ENCODE measurements around the gene DUSP19. TPM values are rescaled to one million over a fixed set of nuclear protein-coding genes. Genes with fewer than 3 reads are reported as not detected.
A peak's percentile ranks its signal among the peaks of the same experiment; 100 is the strongest.

Gene DUSP19, protein sequence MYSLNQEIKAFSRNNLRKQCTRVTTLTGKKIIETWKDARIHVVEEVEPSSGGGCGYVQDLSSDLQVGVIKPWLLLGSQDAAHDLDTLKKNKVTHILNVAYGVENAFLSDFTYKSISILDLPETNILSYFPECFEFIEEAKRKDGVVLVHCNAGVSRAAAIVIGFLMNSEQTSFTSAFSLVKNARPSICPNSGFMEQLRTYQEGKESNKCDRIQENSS
- total RNA-seq, result 1 to 10 TPM; 1.8 to 2.1 TPM

DNA sequence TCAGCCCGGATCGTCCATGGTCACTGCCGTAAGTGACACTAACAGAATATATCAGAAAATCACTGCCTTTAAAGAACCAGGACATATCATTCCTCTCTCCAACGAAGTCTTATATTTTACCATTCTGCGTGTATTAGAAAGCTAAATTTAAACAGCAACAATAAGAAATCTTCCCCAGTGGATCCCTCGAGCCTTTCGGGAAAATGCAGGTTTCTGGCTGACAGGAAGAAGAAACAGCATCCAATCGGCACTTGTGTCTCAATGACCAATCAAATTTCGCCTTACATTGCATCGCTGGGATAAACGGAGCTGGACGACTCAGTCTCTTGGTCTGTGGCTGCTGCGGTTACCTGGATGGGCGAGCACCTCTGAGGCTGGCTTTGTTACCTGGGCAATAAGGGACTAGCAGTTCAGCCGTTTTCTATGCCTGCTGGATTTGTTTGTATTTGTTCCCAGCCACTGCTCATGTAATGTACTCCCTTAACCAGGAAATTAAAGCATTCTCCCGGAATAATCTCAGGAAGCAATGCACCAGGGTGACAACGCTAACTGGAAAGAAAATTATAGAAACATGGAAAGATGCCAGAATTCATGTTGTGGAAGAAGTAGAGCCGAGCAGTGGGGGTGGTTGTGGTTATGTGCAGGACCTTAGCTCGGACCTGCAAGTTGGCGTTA is at the start of gene DUSP19:
Gene DUSP19 (plus strand): TSS at position 284 of the 675 bp plus-strand sequence. CDS start 187 bp downstream, at position 471.
- ATAC-seq (peak; percentile 91), DNase-seq (peak; percentile 91)
- H3K27ac Mint-ChIP-seq, result peak within 1 kb of the TSS; percentile 62
- H3K9me3 Mint-ChIP-seq (ENCODE audit: low read depth), result no peaks in the 10 kb centered on the region
- H3K4me3 Mint-ChIP-seq, result peak within 1 kb of the TSS; percentile 91
- CTCF ChIA-PET, result interaction anchor here (1.4 kb wide), 1 partner anchor 46 kb away, joined by 7 read pairs; the partner anchor contains the start of gene NUP35
- no peaks in the 10 kb centered on the region for H3K36me3 Mint-ChIP-seq
- H3K27me3 Mint-ChIP-seq, result no peaks in the 10 kb centered on the region
- H3K4me1 Mint-ChIP-seq, result peaks cover 16% of the 10 kb centered on the region

DNA sequence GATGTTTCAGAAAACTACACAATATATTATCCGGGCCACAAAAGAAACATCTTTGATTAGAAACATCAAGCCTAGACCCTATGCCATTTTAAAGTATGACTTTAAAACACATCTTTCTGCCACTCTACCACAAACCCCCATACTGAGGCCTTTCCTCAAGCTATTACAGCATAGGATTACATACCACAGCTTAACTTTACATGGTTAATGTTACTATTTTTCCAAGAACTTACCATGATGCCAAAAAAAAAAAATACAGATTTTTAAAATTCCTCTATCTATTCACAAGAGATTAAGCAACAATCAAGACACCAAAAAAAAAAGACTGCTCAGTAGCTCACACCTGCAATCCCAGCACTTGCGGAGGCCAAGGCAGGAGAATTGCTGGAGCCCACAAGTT is 49.3 kb upstream of the DUSP19 start:
- ATAC-seq, result no peak
- no peaks in the 10 kb centered on the region for H3K9me3 Mint-ChIP-seq (ENCODE audit: low read depth)
- no peaks in the 10 kb centered on the region for H3K4me1 Mint-ChIP-seq
- CTCF ChIA-PET, result interaction anchor here (1.5 kb wide), 1 partner anchor 8 kb away, joined by 4 read pairs; the partner anchor contains the start of gene NCKAP1
- H3K27me3 Mint-ChIP-seq, result peaks cover 61% of the 10 kb centered on the region
- H3K4me3 Mint-ChIP-seq, result no peak overlapping the region
- H3K36me3 Mint-ChIP-seq, result no peaks in the 10 kb centered on the region
- no peak overlapping the region for H3K27ac Mint-ChIP-seq
- DNase-seq, result no peak

DNA sequence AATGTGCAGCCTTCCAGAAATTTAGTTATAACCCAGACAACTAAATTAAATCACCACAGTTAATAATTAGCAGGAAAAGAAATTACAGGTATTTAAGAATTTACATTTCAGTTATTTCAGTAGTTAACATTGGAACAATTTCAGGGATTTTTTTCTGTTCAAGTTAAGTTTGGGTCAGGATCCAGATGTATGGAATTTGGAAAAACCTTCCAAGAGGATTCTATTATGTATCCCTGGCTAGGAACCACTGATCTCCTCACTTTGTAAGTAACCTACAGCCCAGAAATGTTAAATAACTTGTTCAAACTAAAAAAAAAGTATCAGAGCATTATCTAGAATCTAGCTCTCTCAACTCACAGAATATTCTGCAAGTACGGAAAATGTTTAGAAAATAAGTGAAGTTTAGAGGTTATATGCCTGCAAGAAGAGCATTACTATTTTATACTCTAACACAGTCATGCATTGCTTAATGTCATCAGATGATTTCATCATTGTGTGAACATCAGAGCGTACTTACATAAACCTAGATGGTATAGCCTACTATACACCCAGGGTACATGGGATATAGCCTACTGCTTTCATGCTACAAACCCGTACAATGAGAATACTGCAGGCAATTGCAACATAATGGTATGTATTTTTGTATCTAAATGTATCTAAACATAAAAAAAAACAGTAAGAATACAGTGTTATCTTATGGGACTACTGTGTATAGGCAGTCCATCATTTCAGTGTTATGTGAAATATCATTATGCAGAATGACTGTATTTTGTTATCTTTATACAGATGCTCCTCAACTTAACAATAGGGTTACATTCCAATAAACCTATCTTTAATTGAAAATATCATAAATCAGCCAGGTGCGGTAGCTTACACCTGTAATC is 46.4 kb upstream of the DUSP19 start:
- Mint-ChIP-seq H3K4me3 (no peak overlapping the region), H3K9me3 (ENCODE audit: low read depth) (no peaks in the 10 kb centered on the region), H3K27ac (no peak overlapping the region), H3K27me3 (peaks cover 74% of the 10 kb centered on the region), H3K4me1 (peaks cover 17% of the 10 kb centered on the region), H3K36me3 (no peaks in the 10 kb centered on the region)
- CTCF ChIA-PET, result interaction anchor here (0.6 kb wide), 1 partner anchor 337 kb away, joined by 3 read pairs; no protein-coding TSS in a partner anchor
- ATAC-seq (no peak), DNase-seq (no peak)

DNA sequence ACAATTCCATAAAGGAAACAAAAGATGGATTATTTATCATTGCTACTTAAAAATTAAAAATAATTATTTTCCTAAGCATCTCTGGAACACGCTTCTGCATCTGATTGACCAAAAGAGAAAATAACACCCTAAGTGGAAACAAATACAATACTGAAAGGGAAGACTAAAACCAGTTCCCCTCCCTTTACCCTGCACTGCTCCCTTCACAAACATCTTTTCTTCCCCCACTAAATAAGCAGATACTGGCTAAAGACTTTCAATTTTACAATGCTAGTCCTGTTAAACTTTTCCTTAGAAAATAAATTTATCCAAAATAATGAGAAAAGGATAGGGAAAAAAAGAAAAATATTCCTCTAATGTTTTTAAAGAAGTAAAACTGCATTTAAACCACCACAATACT is 44.6 kb upstream of the DUSP19 start:
- ATAC-seq, result no peak
- no peaks in the 10 kb centered on the region for H3K9me3 Mint-ChIP-seq (ENCODE audit: low read depth)
- CTCF ChIA-PET, result no interaction called here

DNA sequence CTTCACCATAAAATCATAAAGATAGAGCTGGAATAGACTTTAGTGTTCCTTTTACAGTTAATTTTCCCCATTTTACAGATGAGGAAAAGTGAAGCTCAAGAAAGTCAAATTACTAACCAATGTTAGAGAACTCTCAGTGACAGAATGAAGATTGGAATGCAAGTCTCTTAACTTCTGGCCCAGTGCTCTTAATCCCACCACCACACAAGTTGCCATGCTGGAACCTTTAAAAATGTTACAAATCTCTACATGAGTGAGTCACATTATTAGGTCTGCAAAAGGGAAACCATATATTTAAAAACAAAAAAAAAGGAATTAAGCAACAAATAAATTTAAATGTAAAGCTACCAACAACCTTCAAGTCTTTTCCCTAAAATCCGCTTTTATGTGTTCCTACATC is 43.7 kb upstream of the DUSP19 start:
- Mint-ChIP-seq H3K36me3 (no peaks in the 10 kb centered on the region), H3K27me3 (peaks cover 73% of the 10 kb centered on the region), H3K4me3 (no peak overlapping the region), H3K27ac (no peak overlapping the region), H3K4me1 (peaks cover 29% of the 10 kb centered on the region), H3K9me3 (ENCODE audit: low read depth) (no peaks in the 10 kb centered on the region)
- ATAC-seq (no peak), DNase-seq (no peak)
- CTCF ChIA-PET, result no interaction called here

More for the DNA sequence above, 44.6 kb upstream of the DUSP19 start:
- Mint-ChIP-seq H3K27me3 (peaks cover 75% of the 10 kb centered on the region), H3K4me3 (no peak overlapping the region), H3K27ac (no peak overlapping the region), H3K36me3 (no peaks in the 10 kb centered on the region), H3K4me1 (peaks cover 25% of the 10 kb centered on the region)
- no peak for DNase-seq

DNA sequence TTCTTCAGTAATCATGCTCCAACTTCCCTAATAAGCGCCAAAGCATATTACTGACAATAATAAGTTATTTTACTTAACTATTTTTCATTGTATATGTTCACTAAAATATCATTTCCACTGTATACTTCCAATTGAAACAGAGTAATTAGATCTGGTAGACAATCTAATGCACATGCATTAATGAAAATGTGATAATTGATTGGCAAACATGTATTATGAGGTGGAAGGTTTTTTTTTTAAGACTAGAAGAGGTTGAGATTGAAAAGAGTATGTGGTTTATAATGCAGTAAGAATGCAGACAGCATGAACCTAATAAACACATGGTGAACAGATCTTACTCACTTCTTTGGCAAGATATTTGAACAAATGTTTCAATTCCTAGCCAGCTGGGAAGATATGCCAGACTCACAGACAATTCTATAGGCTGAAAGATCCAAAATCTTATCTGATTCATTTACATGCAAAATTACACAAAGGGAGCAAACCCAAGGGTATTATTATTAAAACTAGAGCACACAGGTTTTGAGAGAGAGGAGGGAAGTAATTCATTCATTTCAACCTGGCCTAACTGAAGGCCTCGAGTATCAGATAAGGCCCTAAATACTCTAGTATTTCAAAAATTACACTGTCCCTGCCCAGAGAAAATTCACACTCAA is 43.1 kb upstream of the DUSP19 start:
- peaks cover 73% of the 10 kb centered on the region for H3K27me3 Mint-ChIP-seq
- no peaks in the 10 kb centered on the region for H3K36me3 Mint-ChIP-seq
- no peak for DNase-seq
- no peak for ATAC-seq
- no peak overlapping the region for H3K27ac Mint-ChIP-seq
- H3K4me1 Mint-ChIP-seq, result peaks cover 29% of the 10 kb centered on the region
- no peaks in the 10 kb centered on the region for H3K9me3 Mint-ChIP-seq (ENCODE audit: low read depth)
- no peak overlapping the region for H3K4me3 Mint-ChIP-seq
- CTCF ChIA-PET, result no interaction called here

DNA sequence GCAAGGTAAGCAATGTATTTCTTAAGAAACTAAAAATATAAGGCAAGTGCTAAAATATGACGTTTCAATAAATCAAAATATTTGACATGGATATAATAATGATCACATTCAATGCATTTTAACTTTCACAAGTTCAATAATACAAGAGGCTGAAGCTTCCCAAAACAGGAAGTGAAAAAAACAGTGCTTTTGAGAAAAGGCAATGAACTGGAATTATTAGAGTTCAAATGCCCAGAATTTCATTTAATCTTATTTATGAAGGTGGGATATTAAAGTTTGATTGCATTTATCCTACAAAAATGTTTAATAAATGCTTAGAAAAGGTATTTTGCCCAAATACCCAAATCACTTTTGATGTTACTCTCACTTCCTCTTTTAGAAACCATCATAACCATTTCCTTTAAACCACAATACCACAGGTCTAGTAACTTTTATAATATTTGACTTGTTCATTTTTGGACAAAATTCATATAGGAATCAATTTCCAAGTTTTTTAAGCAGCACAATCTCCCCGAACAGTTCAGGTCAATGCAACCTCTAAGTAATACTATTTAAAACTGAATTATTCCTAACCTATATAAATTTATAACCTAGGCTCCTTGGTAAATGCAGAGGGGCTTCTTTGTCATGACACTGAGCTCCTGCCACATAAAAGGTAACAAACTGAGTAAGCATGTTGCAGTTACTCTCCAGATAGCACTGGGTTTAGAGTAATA is 42.4 kb upstream of the DUSP19 start:
- H3K4me1 Mint-ChIP-seq, result peaks cover 29% of the 10 kb centered on the region
- ATAC-seq (no peak), DNase-seq (no peak)
- H3K4me3 Mint-ChIP-seq, result no peak overlapping the region
- H3K27ac Mint-ChIP-seq, result no peak overlapping the region
- CTCF ChIA-PET, result interaction anchor here (0.6 to 1.2 kb wide), 2 partner anchors 318 to 369 kb away, joined by 3 read pairs; no protein-coding TSS in a partner anchor
- H3K9me3 Mint-ChIP-seq (ENCODE audit: low read depth), result no peaks in the 10 kb centered on the region
- no peaks in the 10 kb centered on the region for H3K36me3 Mint-ChIP-seq
- peaks cover 75% of the 10 kb centered on the region for H3K27me3 Mint-ChIP-seq

DNA sequence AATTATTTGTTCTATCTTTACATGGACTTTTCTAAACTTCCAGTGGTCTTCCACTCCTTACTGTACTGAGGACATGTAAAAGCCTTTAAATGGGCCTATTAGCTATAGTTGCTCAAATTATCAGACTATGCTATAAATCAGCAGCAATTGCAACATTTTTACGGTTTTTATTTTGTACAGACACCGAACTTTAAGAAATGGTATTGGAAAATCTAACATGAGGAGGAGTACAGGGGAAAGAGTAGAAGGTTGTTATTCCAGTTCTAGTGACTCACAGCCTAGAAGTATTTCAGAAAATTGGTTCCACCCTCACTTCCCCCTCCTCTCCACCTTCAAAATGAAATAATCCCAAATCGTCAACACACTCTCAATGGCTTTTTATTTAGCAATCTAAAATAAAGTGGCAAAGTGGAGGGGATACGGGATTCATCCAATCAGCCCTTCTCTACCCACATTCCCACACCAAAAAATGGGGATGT is 41.4 kb upstream of the DUSP19 start:
- Mint-ChIP-seq H3K27ac (no peak overlapping the region), H3K9me3 (ENCODE audit: low read depth) (no peaks in the 10 kb centered on the region), H3K36me3 (no peaks in the 10 kb centered on the region), H3K4me1 (peaks cover 29% of the 10 kb centered on the region), H3K4me3 (peak overlapping the region; percentile 57), H3K27me3 (peaks cover 79% of the 10 kb centered on the region)
- DNase-seq (no peak), ATAC-seq (no peak)
- CTCF ChIA-PET, result interaction anchor here (1.2 to 1.4 kb wide), 3 partner anchors 8 to 370 kb away, joined by 3 to 4 read pairs (median 3); no protein-coding TSS in a partner anchor

DNA sequence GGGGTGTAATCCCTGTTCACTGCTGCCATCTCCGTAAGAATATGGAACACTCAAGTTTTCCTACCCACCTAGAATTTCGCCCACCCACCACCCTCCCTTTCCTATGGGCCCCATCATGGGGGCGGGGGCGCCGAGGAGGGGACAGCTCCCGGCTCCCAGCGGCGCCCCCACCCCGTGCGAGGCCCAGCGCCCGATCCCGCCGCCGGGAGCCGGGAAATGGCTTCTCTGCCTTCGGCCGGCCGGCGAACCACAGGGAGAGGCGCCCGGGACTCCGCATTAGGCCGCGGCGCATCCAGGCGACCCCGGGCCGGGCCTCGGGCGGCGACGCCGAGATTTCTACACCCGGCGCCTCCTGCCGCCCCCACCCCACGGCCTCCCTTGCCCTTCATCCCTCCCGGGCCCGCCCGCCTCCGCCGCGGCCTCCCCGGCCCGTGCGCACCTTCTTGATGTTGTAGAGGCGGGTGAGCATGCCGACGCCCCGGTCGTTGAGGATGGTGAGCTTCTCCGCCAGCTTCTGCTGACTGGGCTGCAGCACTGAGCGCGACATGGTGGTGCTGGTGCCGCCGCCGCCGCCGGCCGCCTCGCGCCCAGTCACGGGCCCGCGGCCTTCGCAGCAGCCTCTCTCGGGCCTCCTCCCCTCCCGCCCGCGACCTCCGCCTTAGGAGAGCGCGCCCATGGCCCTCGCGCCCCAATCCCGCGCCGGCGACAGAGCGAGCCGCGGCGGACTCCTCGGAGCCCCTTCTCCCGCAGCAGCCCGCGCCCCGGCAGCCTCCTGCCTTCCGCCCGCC is 40.8 kb upstream of the DUSP19 start:
- Mint-ChIP-seq H3K4me1 (peaks cover 29% of the 10 kb centered on the region), H3K9me3 (ENCODE audit: low read depth) (no peaks in the 10 kb centered on the region), H3K27ac (no peak overlapping the region), H3K27me3 (peaks cover 80% of the 10 kb centered on the region), H3K36me3 (no peaks in the 10 kb centered on the region), H3K4me3 (peak overlapping the region; percentile 79)
- peak; percentile 69 for ATAC-seq
- CTCF ChIA-PET, result interaction anchor here (0.5 to 1.4 kb wide), 4 partner anchors 9 to 371 kb away, joined by 3 to 4 read pairs (median 3); no protein-coding TSS in a partner anchor
- peak; percentile 59 for DNase-seq

DNA sequence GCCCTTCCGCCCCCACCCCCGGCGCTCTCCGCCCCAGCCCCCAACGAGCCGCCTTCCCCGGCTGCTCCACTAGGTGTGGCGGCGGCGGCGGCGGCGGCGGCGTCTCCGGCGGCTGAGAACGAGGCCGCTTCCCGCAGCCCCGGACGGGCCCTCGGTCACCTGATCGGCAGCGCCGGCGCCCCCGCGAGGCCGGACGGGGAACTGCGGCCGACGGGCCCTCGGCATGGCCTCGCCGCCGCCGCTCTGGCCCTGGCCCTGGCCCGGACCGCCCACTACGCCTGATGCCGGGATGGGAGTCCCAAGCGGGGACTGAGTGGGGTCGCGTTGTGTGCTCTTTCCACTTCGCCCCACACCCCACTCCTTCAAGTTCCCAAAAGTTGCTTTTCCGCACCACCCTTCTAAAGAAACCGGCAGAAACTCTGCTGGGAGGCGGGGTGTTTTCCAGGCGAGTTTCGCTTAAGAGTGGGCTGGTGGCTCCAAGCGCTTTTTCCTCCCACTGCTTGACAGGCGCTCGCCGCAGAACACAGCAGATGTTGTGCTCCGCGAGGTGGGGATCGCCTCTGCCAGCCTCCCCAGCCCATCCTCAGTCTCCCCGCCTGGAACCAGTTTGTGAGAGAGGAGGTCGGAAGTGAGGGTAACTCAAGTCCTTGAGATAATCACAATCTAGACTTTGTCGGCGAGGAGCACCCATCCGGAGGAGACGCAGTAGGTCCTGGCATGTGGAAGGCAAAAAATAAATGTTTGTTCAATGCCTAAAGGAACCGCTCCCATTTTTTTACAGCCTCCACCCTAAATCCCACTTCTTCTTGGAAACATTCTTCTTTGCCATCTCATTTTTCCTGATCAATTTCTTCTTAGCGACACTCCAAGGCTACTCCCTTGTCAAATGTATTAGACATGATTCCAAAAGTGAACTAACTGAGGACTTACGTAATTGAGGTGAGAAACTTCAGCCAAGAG is 39.9 kb upstream of the DUSP19 start, which contains the start of gene NCKAP1:
Gene NCKAP1 (minus strand): TSS at position 117 of the 960 bp plus-strand sequence. CDS start 358 bp downstream, outside the sequence.
- peaks cover 77% of the 10 kb centered on the region for H3K27me3 Mint-ChIP-seq
- no peaks in the 10 kb centered on the region for H3K9me3 Mint-ChIP-seq (ENCODE audit: low read depth)
- CTCF ChIA-PET, result interaction anchor here (0.7 to 1.4 kb wide), 2 partner anchors 9 to 271 kb away, joined by 3 to 4 read pairs; no protein-coding TSS in a partner anchor
- DNase-seq, result peak; percentile 84
- peak; percentile 93 for ATAC-seq
- H3K4me1 Mint-ChIP-seq, result peaks cover 29% of the 10 kb centered on the region
- H3K27ac Mint-ChIP-seq, result no peak within 1 kb of the TSS
- H3K4me3 Mint-ChIP-seq, result peak within 1 kb of the TSS; percentile 79
- no peaks in the 10 kb centered on the region for H3K36me3 Mint-ChIP-seq

DNA sequence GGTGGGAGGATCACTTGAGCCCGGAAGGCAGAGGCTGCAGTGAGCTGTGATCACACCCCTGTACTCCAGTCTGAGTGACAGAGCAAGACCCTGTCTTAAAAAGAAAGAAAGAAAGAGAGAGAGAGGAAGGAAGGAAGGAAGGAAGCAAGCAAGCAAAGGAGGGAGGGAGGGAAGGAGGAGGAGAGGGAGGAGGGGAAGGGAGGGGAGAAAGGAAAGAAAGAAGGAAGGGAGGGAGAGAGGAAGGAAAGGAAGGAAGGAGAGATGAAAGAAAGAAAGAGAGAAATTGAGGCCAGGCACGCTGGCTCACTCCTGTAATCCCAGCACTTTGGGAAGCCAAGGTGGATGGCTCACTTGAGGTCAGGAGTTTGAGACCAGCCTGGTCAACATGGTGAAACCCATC is 37.9 kb upstream of the DUSP19 start:
- Mint-ChIP-seq H3K27me3 (peaks cover 75% of the 10 kb centered on the region), H3K4me1 (peaks cover 26% of the 10 kb centered on the region), H3K27ac (no peak overlapping the region), H3K4me3 (no peak overlapping the region), H3K36me3 (no peaks in the 10 kb centered on the region), H3K9me3 (ENCODE audit: low read depth) (no peaks in the 10 kb centered on the region)
- no peak for DNase-seq
- no peak for ATAC-seq
- CTCF ChIA-PET, result no interaction called here

All from activated CD8-positive, alpha-beta memory T cell treated with anti-CD3 and anti-CD28 coated beads, Interleukin-2, amount 10 ng/mL, durations not matched to agents 7 days and 5 days (primary cell).